GM21825 (cell line): ENCODE data around the gene RNF17.
"Not testable (repeated sequence)": the region's sequence is repeated elsewhere in the genome, so short reads cannot be mapped to it uniquely, and the experiment has no call there.

Experiments
- ATAC-seq: cut with Tn5 transposase; IDR thresholded peaks from one replicate; pipeline ENCODE4 v1.9.1; 2021; ENCODE audit warnings: mild to moderate bottlenecking, moderate library complexity; ENCODE audit not compliant: unreplicated experiment

Gene RNF17

DNA sequence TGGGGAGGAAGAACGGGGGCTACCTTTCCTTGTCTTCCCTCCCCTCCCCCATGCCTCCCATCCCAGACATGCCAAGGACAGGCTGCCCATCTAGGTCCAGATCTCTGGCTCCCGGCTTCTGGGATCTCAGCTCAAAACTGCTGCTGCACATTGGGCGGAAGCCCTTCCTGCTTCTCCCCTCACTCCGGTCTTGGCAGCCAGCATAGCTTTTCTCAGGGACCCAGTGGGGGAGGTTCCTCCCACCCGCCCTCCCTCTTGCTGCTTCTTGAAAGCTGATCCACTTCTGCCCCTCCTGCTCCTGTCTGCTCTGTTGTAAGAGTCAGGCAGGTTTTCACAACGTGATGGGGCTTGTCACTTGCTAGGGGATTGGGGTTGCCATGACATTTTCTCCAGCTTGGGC lies 21.7 kb upstream of the RNF17 start:
- no peak for ATAC-seq

DNA sequence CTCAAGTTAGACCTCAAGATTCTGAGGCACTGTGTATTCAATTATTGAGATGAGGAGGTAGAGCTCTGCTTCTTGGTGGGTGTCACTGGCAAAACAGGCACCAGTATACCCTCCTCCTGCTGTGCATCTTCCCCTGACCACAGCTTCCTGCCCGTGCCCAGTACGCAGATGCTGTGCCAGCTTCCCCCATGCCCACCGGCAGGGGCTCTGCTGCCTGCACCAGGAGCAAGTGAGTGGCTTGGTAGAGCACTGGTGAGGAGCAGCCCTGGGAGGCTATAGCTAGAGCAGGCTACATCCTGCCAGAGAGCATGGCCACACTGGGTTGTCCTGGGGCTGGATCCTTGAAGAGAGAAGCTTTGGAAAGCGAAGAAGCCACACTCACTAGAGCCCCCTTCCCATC lies 21.0 kb upstream of the RNF17 start:
- no peak for ATAC-seq

DNA sequence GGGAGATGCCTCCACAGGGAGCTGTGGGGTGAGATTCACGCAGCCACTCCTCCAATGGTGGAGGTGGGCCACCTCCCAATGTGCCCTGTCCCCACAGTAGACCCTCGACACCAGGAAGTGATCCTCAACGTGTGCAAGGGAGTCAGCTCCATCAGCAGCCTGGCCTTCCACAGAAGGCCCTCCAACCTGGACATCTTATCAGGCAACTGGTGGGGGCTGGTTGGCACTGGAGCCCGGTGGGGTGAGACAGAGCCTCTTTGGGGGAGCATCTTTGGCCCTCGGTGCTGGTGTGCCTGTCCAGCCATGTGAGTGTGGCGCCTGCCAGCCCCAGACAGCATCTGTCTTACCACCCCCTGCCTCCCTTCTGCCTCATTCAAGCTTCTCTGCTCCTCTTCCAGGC lies 19.7 kb upstream of the RNF17 start:
- no peak for ATAC-seq

DNA sequence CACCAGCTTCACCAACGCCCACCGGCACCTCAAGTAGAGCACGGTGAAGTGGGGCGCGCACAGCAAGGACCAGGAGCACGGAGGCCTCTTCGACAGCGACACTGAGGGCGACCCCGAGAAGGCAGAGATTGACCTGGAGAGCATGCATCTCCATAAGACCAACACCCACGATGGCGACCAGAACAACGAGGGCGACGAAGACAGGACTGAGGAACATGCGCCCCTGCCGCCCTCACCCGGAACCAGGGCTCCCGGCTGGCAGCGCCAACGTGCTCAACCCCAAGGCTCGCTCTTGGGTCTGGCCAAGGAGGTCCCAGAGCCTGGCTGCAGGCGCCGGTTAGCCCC lies 18.5 kb upstream of the RNF17 start:
- ATAC-seq = no peak

DNA sequence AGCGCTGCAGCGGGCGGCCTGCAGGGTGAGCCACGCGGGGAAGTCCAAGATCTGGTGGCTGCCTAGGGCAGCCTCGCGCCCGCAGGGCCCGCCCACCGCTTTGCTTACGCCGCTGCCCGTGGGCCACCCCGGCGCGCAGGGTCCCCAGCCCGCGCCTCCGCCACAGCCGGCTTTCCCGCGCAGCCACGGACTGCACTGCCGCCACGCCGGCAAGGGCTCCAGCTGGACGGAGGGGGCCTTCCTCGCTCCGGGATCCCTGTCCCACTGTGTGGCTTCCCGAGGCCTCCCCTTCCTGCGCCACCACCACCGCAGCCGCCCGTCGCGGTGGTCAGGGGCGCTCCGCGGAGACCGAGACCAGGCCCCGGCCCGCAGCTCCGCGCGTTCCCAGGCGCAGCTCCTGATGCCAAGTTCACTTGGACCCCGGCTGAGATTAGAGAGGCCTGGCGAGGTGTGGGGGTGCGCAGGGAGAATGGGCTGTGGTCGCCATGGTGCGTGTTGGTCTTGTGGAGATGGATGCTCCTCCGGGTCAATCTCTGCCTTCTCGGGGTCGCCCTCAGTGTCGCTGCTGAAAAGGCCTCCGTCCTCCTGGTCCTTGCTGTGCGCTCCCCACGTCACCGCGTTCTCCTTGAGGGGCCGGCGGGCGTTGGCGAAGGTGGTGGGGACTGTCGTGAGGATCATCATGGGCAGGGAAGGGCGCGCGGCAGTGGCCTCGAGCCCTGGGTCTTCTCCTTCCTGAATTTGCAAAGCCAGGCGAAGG lies 17.9 kb upstream of the RNF17 start:
- no peak for ATAC-seq

DNA sequence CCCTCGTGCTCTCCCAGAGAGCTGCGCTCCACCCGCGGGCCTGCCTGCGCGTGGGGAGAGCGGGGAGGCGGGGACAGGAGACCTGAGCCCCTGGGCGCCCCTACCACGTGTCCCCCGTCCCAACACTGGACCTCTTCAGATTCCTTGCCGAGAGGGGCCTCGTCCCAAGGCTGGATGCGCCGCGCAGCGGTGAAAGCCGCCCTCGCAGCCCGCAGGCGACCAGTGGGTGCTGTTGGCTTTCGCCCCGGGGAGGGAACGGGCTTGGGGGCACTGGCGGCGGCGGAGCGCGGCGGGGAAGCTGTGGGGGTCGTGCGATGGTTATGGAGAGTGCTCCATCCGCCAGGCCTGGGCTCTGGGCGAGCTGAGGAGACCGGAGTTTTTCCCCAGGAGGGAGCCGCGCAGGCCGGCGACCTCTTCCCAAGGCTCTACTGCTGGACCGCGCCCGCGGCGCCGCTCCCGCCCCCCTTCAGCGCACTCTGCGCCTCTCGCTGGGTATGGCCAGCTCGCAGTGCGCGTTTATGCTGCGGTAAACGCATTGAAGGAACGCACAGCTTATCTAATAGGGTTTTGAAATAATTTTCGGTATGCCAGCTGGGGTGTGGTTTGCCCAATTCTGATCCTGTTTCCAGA lies 17.2 kb upstream of the RNF17 start:
- ATAC-seq = no peak

DNA sequence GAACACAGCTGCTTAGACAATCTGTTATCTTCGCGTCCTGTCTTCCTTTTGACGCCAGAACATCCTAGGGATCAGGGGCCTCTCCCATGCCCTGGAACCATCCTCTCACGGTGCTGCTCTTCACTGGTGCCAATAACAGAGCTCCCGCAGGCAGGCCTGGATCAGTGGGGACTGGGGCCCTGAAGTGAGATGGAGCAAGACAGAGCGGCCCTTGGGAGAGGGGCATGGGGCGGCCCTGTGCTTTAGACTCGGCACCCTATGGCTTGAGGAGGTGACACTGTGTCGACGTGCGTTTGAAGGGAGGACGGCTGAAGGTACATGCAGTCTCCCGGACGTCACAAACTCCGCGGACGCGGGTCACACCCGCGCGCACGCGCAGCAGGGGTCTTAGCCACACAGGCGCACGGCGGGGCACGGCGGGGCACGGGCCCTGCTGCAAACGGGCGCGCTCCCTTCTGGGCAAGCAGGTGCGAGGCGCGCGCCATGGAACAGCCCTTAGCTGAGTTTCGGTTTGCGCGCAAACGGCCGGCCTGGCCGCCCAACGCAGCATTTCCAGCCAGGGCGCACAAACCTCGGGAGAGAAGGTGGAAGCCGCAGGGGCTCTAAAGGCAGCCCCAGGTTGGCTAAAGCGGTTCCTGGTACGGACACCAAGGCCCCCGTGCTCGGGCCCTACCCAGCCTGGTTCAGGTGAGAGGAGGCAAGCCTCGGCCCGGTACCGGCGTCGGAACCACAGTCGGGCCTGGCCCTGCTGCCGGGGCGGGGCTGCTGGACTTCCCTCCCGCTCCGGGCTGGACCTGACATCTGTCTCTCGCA lies 16.5 kb upstream of the RNF17 start:
- no peak for ATAC-seq

DNA sequence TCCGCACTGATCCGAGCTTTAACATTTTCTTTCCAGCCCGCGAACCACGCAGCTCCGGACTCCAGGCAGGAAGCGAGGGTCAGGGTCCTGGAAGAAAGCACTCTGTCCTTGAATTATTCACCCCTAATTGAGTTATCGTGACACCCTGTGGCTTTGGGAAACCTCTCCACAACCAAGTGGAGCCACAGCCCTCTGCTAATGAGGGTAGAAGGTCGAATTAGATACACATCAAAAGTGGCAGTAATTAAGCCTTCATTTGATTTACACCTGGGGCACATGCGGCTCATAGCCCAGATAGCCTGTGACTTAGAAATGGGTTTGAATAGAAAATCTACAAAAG lies 15.9 kb upstream of the RNF17 start:
- no peak for ATAC-seq

DNA sequence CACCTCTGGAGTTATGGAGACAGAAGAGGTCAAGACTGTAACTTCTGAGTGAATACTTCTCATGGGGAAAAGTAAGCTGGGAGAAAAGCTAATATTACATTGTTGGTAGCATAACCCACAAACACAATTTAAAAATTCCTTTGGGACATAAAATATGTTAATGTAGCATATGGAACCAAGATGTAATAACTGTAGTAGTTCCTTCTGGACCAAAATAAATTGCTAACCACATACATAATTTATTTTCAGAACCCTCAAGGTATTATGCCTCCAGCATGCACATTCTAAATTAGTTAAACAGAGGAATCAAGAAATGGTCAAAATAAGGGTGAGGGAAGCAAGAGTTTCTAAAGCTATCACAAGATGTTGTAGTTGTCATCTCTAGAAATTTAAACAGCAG lies 4.8 kb upstream of the RNF17 start:
- no peak for ATAC-seq

DNA sequence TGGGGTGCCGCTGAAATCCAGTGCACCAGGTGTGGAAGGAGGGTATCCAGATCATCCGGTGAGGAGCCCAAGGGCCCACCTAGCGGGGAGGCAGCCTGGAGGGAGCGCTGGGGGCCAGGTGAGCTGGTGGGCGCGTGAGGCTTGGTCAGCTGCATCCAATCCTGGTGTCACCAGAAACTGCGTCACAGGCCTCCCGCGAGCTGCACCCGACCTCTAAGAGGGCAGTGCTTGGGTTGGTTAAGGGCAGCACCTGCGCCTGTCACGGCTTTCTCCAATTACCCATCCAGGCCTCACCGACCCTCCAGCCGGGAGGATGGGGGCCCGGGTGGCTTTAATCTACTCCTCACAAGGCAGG lies 284 bp downstream of the RNF17 start:
- ATAC-seq = no peak

DNA sequence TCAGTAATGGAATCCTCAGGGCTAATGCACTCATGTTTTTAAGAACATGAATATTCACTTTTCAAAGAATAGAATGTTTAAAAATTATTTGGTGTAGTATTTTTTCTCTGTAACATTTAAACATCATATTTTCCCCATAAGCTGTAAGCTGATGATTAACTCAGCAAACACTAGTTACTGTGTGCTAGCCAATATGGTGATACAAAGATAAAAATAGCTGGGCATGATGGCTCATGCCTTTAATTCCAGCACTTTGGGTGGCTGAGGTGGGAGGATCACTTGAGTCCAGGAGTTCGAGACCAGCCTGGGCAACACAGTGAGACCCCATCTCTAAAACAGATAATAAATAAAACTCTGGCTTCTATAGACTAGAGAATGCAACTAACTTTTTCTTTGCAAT lies 13.2 kb downstream of the RNF17 start:
- ATAC-seq = no peak

DNA sequence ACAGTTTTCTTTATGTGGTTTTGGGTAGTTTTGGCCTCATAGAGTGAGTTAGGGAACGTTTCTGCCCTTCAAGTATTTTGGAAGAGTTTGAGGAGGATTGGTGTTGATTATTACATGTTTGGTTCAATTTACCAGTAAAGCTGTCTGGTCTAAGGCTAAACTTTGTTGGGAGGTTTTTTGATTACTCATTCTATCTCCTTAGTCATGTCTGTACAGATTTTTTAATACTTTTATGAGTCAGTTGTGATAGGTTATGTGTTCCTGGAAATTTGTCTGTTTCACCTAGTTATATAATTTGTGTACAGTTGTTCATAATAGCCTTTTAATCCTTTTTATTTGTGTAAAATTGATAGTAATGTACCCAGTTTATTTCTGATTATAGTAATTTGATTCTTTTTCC lies 20.4 kb downstream of the RNF17 start:
- ATAC-seq = no peak

DNA sequence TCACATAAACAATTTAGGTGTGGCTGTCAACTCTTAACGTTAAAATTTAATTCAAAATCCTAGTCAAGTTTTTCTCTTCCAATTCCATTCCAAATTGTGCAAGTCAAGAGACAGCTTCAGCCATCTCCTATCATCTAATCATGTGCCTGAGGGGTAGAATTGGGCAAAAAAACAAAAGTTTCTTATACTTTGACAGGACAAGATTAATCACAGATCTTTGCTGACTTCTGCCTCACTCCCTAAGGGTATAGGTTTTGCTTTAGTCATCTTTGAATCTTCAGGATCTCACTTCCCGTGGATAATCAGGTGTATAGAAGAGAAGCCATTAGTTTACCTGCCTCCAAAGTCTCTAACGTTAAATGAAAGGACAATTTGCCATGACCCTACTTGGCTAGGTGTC lies 24.6 kb downstream of the RNF17 start:
- no peak for ATAC-seq

DNA sequence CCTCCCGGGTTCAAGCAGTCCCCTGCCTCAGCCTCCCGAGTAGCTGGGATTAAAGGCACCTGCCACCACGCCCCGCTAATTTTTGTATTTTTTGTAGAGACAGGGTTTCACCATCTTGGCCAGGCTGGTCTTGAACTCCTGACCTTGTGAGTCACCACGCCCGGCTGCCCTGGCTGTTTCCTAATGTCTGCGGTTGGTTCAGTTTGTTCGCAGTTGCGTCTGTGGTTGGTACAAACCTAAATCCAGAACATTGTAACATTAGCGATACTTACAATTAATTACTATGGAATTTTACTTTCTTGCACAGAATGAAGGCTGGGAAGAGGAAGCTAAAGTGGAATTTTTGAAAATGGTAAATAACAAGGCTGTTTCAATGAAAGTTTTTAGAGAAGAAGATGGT lies 38.1 kb downstream of the RNF17 start:
- no peak for ATAC-seq

DNA sequence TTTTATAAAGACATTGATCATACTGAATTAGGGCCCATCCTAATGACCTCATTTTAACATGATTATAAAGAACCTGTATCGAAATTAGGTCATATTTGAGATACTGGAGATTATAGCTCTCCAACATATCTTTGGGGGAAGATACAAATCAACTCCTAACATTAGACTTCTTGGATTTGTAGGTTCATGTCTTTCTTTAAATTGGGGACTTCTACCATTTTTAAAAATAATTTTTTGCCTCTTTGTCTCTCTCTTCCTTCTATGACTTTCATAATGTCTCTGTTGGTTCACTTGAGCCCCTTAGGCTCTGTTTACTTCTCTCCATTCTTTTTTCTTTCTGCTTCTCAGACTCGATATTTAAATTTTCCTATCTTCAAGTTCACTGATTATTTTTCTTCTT lies 57.2 kb downstream of the RNF17 start:
- ATAC-seq = no peak

DNA sequence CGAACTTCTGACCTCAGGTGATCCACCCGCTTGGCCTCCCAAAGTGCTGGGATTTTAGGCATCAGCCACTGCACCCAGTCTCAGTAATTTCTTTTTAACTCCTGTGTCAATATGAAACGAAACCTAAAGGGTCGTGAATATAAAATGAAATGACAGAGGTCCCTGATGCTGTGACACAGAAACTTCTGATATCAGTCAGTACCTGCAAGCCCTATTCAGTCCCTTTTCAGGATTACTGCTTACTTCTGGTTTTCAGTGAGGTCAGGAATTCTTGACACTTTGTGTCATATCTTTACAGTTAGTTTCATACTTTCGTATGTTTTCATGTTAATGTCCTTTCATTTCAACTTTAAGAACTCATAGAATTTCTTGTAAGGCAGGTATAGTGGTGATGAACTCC lies 58.7 kb downstream of the RNF17 start:
- ATAC-seq = no peak

DNA sequence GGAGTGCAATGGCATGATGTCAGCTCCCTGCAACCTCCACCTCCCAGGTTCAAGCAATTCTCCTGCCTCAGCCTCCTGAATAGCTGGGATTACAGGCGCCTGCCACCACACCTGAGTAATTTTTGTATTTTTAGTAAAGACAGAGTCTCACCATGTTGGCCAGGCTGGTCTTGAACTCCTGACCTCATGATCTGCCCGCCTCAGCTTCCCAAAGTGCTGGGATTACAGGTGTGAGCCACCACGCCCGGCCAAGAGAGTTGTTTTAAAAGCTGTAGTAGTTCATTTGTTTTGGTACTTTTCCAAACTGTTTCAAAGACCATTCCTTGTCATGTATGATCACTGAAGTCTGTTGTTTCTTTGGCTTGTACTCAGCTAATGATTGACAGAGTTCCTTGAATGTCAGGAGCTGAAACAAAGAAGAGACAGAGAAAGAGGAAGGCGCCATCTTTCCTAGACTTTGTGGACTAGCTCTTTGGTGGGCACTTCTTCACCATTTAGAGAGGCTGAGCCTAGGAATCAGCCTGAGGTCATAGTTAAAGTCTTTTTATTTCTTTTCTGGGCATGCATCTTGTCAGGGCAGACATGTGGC lies 59.2 kb downstream of the RNF17 start:
- ATAC-seq = not testable (repeated sequence)

DNA sequence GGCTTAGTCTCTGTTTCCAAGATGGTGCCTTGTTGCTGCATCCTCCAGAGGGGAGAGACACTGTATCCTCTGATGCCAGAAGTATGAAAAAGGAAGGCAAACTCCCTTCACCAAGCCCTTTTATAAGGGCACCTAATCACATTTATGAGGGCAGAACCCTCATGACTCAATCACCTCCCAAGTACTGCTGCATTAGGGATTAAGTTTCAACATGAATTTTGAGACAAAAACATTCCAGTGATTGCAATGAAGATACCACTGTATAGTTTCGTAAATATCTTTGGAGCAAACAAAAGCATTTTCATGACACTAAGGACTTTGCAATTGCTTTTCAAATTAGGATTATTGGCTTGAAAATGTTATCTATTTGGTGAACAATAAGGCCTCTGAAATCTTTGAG lies 63.8 kb downstream of the RNF17 start:
- ATAC-seq = no peak

DNA sequence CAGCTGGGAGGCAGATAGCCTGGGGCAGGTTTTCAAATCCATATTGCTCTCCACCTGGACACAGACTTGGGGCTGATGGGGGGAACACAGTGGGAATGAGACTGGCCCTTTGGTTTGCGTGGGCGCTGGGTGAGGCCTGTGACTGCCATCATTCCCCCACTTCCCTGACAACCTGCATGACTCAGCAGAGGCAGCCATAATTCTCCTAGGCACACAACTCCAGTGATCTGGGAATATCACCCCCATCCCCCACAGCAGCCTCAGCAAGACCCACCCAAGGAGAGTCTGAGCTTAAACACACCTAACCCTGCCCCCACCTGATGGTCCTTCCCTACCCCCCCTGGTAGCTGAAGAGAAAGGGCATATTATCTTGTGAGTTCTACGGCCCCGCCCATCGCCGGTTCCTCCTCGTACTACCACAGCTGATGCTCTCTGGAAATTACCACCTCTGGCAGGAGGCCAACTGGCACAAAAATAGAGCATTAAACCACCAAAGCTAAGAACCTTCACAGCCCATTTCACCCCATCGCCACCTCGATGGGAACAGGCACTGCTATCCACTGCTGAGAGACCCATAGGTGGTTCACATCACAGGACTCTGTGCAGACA lies 71.0 kb downstream of the RNF17 start:
- ATAC-seq = no peak

DNA sequence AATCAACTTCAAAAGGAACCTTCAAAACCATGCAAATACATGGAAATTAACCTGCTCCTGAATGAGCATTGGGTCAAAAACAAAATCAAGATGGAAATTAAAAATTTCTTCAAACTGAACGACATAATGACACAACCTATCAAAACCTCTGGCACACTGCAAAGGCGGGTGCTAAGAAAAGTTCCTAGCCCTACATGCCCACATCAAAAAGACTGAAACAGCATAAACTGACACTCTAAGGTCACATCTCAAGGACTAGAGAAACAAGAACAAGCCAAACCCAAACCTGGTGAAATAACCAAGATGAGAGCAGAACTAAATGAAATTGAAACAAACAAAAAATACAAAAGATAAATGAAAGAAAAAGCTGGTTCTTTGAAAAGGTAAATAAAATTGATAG lies 73.6 kb downstream of the RNF17 start:
- ATAC-seq = not testable (repeated sequence)

DNA sequence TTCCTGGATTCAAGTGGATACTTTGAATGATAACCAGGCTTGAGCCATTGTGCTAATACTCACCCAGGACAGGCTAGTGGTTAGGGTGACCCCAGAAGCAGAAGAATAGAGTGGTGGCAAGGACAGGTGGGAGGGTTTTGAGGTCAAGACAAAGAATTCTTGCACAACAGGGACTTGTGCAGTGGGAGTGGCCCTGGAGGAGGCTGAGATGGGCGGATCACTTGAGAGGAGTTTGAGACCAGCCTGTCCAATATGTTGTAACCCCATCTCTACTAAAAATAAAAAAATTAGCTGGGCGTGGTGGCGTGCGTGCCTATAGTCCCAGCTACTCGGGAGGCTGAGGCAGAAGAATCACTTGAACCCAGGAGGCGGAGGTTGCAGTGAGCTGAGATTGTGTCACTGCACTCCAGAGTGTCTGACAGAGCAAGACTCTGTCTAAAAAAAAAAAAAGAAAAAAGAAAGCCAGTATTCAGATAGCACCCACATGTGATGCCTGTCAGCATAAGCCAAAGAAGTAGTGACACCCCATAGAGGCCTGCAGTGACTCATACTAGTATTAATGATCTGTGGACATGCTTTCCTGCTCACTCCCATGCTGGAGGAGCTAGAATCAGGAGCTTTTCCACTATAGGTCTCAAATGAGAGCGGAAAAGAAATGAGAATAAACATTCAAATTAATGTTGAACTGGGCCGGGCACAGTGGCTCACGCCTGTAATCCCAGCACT lies 78.7 kb downstream of the RNF17 start:
- no peak for ATAC-seq
